Activated B cell treated with CpG ODN at 0.5 μM for 24 hours (primary cell): ENCODE measurements around the gene GLRA1. TPM values are rescaled to one million over a fixed set of nuclear protein-coding genes. Genes with fewer than 3 reads are reported as not detected.
A peak's percentile ranks its signal among the peaks of the same experiment; 100 is the strongest.

Experiments
- ATAC-seq: fragments of 200-7000 bp; cut with Tn5 transposase; one replicate; pipeline ENCODE4 v1.10.0; 2021; ENCODE audit warnings: low read depth, mild to moderate bottlenecking, moderate library complexity
- CTCF ChIA-PET: fragments of 350-600 bp; sonication (Branson Sonifier 250); formaldehyde crosslinking; loops from one replicate; lab custom pipeline; 2021; ENCODE audit warnings: antibody characterized with exemption; lab: Charles Lee
- POLR2A ChIA-PET: fragments of 350-600 bp; sonication (Branson Sonifier 250); formaldehyde crosslinking; loops from one replicate; lab custom pipeline; 2021; ENCODE audit warnings: antibody characterized with exemption; lab: Charles Lee
- DNase-seq: peaks from one replicate; pipeline ENCODE4 v3.0.0; 2022
- H3K27ac Mint-ChIP-seq: one replicate; pipeline ENCODE4 v1.8.0; 2020; ENCODE audit warnings: mixed read lengths
- H3K27me3 Mint-ChIP-seq: one replicate; pipeline ENCODE4 v1.8.0; 2021; ENCODE audit warnings: mixed read lengths
- H3K36me3 Mint-ChIP-seq: one replicate; pipeline ENCODE4 v1.8.0; 2021; ENCODE audit warnings: low read depth, mixed read lengths
- H3K4me1 Mint-ChIP-seq: one replicate; pipeline ENCODE4 v1.8.0; 2021; ENCODE audit warnings: mixed read lengths
- H3K4me3 Mint-ChIP-seq: one replicate; pipeline ENCODE4 v1.8.0; 2020; ENCODE audit warnings: mild to moderate bottlenecking, mixed read lengths
- H3K9me3 Mint-ChIP-seq: one replicate; pipeline ENCODE4 v1.8.0; 2020; ENCODE audit warnings: mixed read lengths
- CTCF ChIP-seq: fragments of 200-600 bp; IDR thresholded peaks from one replicate; pipeline ENCODE4 v1.8.0; 2022; ENCODE audit warnings: antibody characterized with exemption, mild to moderate bottlenecking
- intact Hi-C: fragments of 100-400 bp; cut with micrococcal nuclease; formaldehyde crosslinking; loops from one replicate; pipeline ENCODE4 v1.15.1; 2024
- total RNA-seq: library from RNA; stranded (reverse); gene quantifications from 2 replicates; pipeline ENCODE4 v1.2.3, GENCODE V29; 2022

GLRA1 gene
- total RNA-seq, 1 donor from 2014 or later: not detected

- peaks cover 75% of the 10 kb centered on the region for H3K4me1 Mint-ChIP-seq
- peak overlapping the region; percentile 61 for H3K4me3 Mint-ChIP-seq
- H3K36me3 Mint-ChIP-seq: peaks cover 48% of the 10 kb centered on the region
- no peak overlapping the region for H3K27ac Mint-ChIP-seq
- TF ChIP-seq CTCF: no peak
- ATAC-seq (no peak), DNase-seq (no peak)
- CTCF ChIA-PET: interaction anchor here (0.8 kb wide), 1 partner anchor 116 kb away, joined by 3 read pairs; no protein-coding TSS in a partner anchor
- no peaks in the 10 kb centered on the region for H3K9me3 Mint-ChIP-seq
- POLR2A ChIA-PET: interaction anchor here (0.5 kb wide), 1 partner anchor 15 kb away, joined by 3 read pairs; no protein-coding TSS in a partner anchor
- no peaks in the 10 kb centered on the region for H3K27me3 Mint-ChIP-seq
- intact Hi-C loops: loop anchor here (10.0 kb wide), 1 partner anchor 690 kb away; the partner anchor contains the start of gene TNIP1
These were observed 149.5 kb downstream of the GLRA1 start for GRCh38 chr5:151775025-151775606.

GRCh38 chr5:151773951-151774350 lies 150.7 kb downstream of the GLRA1 start:
- H3K27ac Mint-ChIP-seq: peak overlapping the region; percentile 24
- DNase-seq (no peak), ATAC-seq (no peak)
- peaks cover 39% of the 10 kb centered on the region for H3K36me3 Mint-ChIP-seq
- POLR2A ChIA-PET: interaction anchor here (1.3 to 5.9 kb wide), 3 partner anchors 11 to 23 kb away, joined by 5 to 134 read pairs (median 112); partner anchors contain the start of gene ATOX1
- no peaks in the 10 kb centered on the region for H3K9me3 Mint-ChIP-seq
- TF ChIP-seq CTCF: no peak
- intact Hi-C loops: loop anchor here (2.0 to 10.0 kb wide), 4 partner anchors 15 to 1772 kb away; partner anchors contain the start of genes DCTN4, HMGXB3, TIGD6 and TNIP1
- H3K27me3 Mint-ChIP-seq: no peaks in the 10 kb centered on the region
- peak overlapping the region; percentile 94 for H3K4me3 Mint-ChIP-seq
- peaks cover 67% of the 10 kb centered on the region for H3K4me1 Mint-ChIP-seq
- CTCF ChIA-PET: interaction anchor here (1.2 to 1.3 kb wide), 2 partner anchors 113 to 115 kb away, joined by 3 read pairs; no protein-coding TSS in a partner anchor

GRCh38 chr5:151772846-151773561 lies 151.6 kb downstream of the GLRA1 start:
- DNase-seq (no peak), ATAC-seq (no peak)
- peaks cover 31% of the 10 kb centered on the region for H3K36me3 Mint-ChIP-seq
- H3K4me3 Mint-ChIP-seq: peak overlapping the region; percentile 94
- peak overlapping the region; percentile 88 for H3K27ac Mint-ChIP-seq
- CTCF ChIA-PET: interaction anchor here (1.2 to 1.3 kb wide), 2 partner anchors 112 to 114 kb away, joined by 3 read pairs; no protein-coding TSS in a partner anchor
- POLR2A ChIA-PET: interaction anchor here (0.6 to 5.9 kb wide), 8 partner anchors 12 to 581 kb away, joined by 3 to 134 read pairs (median 22); partner anchors contain the start of gene ATOX1
- peaks cover 61% of the 10 kb centered on the region for H3K4me1 Mint-ChIP-seq
- no peaks in the 10 kb centered on the region for H3K9me3 Mint-ChIP-seq
- intact Hi-C loops: loop anchor here (1.0 to 10.0 kb wide), 5 partner anchors 9 to 1771 kb away; partner anchors contain the start of genes DCTN4, HMGXB3, TIGD6 and TNIP1
- no peak for TF ChIP-seq CTCF
- no peaks in the 10 kb centered on the region for H3K27me3 Mint-ChIP-seq

Other genes starting within 250 kb of the GLRA1 start
- not detected in 2 replicates for gene SPARC, start 237.9 kb downstream of the GLRA1 start, total RNA-seq
- 61.2 and 66.6 TPM in 2 replicates for gene ATOX1, start 166.2 kb downstream of the GLRA1 start, total RNA-seq
- 227 and 239 TPM in 2 replicates for gene G3BP1, start 152.9 kb downstream of the GLRA1 start, total RNA-seq